SK-N-SH treated with all-trans-retinoic acid at 6 μM for 48 hours (cell line): ENCODE data around the gene RTP1.

Source experiments
- PPARA ChIP-seq: fragments of 250-450 bp; sonication (Bioruptor Pico); IDR thresholded peaks from 2 replicates; pipeline ENCODE4 v1.5.0; 2020; ENCODE audit warnings: mild to moderate bottlenecking, borderline replicate concordance
- ZFP3 ChIP-seq: fragments of 250-450 bp; sonication (Bioruptor Pico); IDR thresholded peaks from 2 replicates; pipeline ENCODE4 v1.5.0; 2020; ENCODE audit warnings: mild to moderate bottlenecking, moderate library complexity
- ZFP30 ChIP-seq: fragments of 450-650 bp; formaldehyde crosslinking; IDR thresholded peaks from 2 replicates; pipeline ENCODE4 v1.5.0; 2022; ENCODE audit warnings: mild to moderate bottlenecking, moderate library complexity
- ZNF70 ChIP-seq: fragments of 450-650 bp; formaldehyde crosslinking; IDR thresholded peaks from 2 replicates; pipeline ENCODE4 v1.5.0; 2020; ENCODE audit warnings: mild to moderate bottlenecking, moderate library complexity
- ZNF8 ChIP-seq: fragments of 450-650 bp; formaldehyde crosslinking; IDR thresholded peaks from 2 replicates; pipeline ENCODE4 v1.5.0; 2020; ENCODE audit warnings: mild to moderate bottlenecking, moderate library complexity

- TF ChIP-seq PPARA (CRISPR knock-in tag) (no peak), ZFP3 (CRISPR knock-in tag) (no peak), ZFP30 (CRISPR knock-in tag) (no peak), ZNF8 (CRISPR knock-in tag) (no peak), ZNF70 (CRISPR knock-in tag) (no peak)
Observed at GRCh38 chr3:187215460-187215859, 18.2 kb downstream of the RTP1 start.
